ENCODE results near the gene EXOC4. TPM values are rescaled to one million over a fixed set of nuclear protein-coding genes. Genes with fewer than 3 reads are reported as not detected.

The EXOC4 gene
- total RNA-seq, 1 donor from 2014 or later = 67.7 TPM

DNA sequence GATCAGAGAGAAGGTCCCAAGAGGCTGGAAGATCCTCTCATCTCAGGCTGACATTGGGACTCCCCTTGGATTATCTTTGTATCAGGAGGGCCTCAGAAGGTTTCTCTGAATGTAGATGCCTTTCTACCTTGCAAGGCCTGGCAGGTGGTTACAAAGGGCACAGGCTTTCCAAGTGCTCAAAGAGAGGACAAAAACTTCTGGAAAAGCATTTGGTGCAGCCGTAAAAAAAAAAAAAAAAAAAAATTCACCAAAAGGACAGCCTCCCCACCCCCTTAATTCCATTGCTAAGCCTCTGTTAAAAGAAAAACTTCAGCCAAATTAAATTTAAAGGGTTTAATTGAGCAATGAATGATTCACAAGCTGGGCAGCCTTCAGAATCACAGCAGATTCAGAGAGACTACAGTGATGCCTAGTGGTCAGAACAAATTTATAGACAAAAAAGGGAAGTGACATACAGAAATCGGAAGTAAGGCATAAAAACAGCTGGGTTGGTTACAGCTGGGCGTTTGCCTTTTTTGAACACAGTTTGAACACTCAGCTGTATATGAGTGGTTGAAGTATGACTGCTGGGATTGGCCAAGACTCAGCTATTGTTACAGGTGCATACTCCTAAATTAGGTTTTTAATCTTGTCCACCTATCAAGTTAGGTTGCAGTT lies 831.7 kb downstream of the EXOC4 start:
- Mint-ChIP-seq H3K9me3 (ENCODE audit: low read depth) (peaks cover 22% of the 10 kb centered on the region), H3K27me3 (ENCODE audit: low read depth) (no peaks in the 10 kb centered on the region), H3K4me1 (ENCODE audit: low read depth) (no peaks in the 10 kb centered on the region), H3K4me3 (ENCODE audit: unreplicated experiment) (no peak overlapping the region), H3K36me3 (ENCODE audit: low read depth) (peaks cover 3% of the 10 kb centered on the region), H3K27ac (ENCODE audit: unreplicated experiment) (no peak overlapping the region)
- TF ChIP-seq, protein P1, sequence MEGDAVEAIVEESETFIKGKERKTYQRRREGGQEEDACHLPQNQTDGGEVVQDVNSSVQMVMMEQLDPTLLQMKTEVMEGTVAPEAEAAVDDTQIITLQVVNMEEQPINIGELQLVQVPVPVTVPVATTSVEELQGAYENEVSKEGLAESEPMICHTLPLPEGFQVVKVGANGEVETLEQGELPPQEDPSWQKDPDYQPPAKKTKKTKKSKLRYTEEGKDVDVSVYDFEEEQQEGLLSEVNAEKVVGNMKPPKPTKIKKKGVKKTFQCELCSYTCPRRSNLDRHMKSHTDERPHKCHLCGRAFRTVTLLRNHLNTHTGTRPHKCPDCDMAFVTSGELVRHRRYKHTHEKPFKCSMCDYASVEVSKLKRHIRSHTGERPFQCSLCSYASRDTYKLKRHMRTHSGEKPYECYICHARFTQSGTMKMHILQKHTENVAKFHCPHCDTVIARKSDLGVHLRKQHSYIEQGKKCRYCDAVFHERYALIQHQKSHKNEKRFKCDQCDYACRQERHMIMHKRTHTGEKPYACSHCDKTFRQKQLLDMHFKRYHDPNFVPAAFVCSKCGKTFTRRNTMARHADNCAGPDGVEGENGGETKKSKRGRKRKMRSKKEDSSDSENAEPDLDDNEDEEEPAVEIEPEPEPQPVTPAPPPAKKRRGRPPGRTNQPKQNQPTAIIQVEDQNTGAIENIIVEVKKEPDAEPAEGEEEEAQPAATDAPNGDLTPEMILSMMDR (IDR thresholded peaks at IDR 0.05) = no peak
- no peak for DNase-seq (ENCODE audit: low spot score)

DNA sequence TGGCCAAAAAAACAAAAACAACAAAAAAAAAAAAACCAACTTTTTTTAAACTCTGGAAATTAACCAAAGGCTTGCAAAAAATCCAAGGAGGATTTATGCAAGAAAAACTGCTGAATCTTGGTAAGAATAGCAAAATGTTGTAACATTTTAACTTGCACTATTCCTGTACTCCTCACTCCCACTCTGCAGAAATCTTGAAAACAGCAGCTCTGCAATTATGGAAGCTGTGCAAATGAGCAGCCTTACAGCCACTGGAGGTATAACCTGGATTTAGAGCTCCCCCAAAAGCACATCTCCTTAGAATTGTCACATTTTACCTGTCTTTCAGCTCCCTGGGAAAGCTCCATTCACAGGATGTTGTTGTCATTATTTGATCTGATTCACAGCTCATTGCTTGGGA lies 832.4 kb downstream of the EXOC4 start:
- peaks cover 29% of the 10 kb centered on the region for H3K9me3 Mint-ChIP-seq (ENCODE audit: low read depth)
- H3K27me3 Mint-ChIP-seq (ENCODE audit: low read depth) = no peaks in the 10 kb centered on the region
- H3K36me3 Mint-ChIP-seq (ENCODE audit: low read depth) = peaks cover 5% of the 10 kb centered on the region
- DNase-seq (ENCODE audit: low spot score) = no peak
- H3K4me1 Mint-ChIP-seq (ENCODE audit: low read depth) = no peaks in the 10 kb centered on the region
- TF ChIP-seq, protein P1 (IDR thresholded peaks at IDR 0.05) = no peak
- H3K27ac Mint-ChIP-seq (ENCODE audit: unreplicated experiment) = no peak overlapping the region
- H3K4me3 Mint-ChIP-seq (ENCODE audit: unreplicated experiment) = no peak overlapping the region

DNA sequence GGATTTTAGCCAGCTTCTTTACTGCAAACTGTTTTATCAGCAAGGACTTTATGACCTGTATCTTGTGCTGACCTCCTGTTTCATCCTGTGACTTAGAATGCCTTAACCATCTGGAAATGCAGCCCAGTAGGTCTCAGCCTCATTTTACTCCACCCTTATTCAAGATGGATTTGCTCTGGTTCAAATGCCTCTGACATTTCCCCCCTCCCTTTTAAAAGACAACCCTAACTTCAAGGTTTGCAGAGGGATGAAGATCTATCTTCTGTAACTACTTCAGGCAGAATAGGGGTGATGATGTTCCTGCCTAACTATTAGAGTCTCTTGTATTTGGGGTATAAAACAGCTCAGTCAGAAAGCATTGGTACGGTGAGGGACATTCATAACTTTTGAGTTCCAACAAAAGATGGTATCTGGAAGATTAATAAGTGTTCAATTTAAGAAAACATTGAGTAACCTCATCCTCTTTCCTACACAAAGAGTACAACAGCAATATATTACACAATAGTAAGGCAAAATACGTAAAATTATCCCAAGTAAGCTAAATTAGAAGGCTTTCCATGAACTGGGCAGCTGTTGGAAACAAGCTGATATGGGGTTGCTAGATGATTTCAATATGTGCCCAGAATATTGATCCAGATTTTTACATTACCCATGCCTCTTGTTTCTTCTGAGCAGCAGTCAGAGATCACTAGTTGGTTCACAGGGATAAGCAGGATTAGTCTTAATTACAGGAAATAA lies 834.3 kb downstream of the EXOC4 start:
- Mint-ChIP-seq H3K27ac (ENCODE audit: unreplicated experiment) (no peak overlapping the region), H3K27me3 (ENCODE audit: low read depth) (no peaks in the 10 kb centered on the region), H3K4me3 (ENCODE audit: unreplicated experiment) (no peak overlapping the region), H3K4me1 (ENCODE audit: low read depth) (no peaks in the 10 kb centered on the region), H3K36me3 (ENCODE audit: low read depth) (peaks cover 5% of the 10 kb centered on the region), H3K9me3 (ENCODE audit: low read depth) (peaks cover 36% of the 10 kb centered on the region)
- TF ChIP-seq, protein P1 (IDR thresholded peaks at IDR 0.05) = no peak
- no peak for DNase-seq (ENCODE audit: low spot score)

DNA sequence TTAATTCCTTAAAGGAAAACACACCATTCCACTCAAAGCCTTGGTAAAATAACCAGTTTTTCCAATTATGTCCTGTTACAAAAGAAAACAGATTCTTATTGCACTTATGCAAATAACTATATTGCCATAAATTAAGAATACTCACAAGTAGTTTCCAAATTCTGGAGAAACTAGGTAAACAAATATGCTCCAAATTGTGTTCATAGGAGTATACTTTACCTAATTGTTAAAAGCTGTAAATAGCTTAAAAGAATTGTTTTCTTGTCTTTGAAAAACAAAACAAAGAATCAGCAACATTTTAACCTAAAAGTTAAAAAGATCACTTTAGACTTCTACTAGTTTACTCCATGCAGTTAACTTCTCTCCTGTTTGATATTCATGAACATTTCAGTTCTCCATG lies 835.3 kb downstream of the EXOC4 start:
- H3K36me3 Mint-ChIP-seq (ENCODE audit: low read depth) = peaks cover 5% of the 10 kb centered on the region
- no peaks in the 10 kb centered on the region for H3K4me1 Mint-ChIP-seq (ENCODE audit: low read depth)
- TF ChIP-seq, protein P1 (IDR thresholded peaks at IDR 0.05) = no peak
- H3K4me3 Mint-ChIP-seq (ENCODE audit: unreplicated experiment) = no peak overlapping the region
- no peak overlapping the region for H3K27ac Mint-ChIP-seq (ENCODE audit: unreplicated experiment)
- no peak for DNase-seq (ENCODE audit: low spot score)
- H3K27me3 Mint-ChIP-seq (ENCODE audit: low read depth) = no peaks in the 10 kb centered on the region
- H3K9me3 Mint-ChIP-seq (ENCODE audit: low read depth) = peaks cover 43% of the 10 kb centered on the region

DNA sequence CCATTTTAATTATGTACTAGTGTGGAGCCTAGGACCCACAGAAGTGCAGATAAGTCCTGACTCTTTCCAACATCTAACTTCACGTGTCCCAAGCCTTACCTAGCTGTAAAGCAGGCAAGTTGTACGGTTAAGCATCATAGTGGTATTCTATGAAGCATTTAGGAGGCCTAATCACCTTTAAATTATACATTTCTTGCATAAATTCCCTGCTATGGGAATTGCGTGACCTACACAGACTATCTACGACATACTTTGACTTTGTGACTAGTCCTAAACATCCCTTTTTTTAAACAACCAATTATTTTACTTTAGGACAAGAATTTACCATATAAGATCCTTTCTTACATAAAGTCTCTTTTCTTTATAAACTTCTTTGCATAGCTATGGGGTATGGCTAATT lies 836.6 kb downstream of the EXOC4 start:
- TF ChIP-seq, protein P1 (IDR thresholded peaks at IDR 0.05) = no peak
- H3K4me3 Mint-ChIP-seq (ENCODE audit: unreplicated experiment) = no peak overlapping the region
- peaks cover 5% of the 10 kb centered on the region for H3K36me3 Mint-ChIP-seq (ENCODE audit: low read depth)
- no peak overlapping the region for H3K27ac Mint-ChIP-seq (ENCODE audit: unreplicated experiment)
- no peak for DNase-seq (ENCODE audit: low spot score)
- H3K4me1 Mint-ChIP-seq (ENCODE audit: low read depth) = no peaks in the 10 kb centered on the region
- H3K9me3 Mint-ChIP-seq (ENCODE audit: low read depth) = peaks cover 54% of the 10 kb centered on the region
- no peaks in the 10 kb centered on the region for H3K27me3 Mint-ChIP-seq (ENCODE audit: low read depth)

All from chondrocyte (in vitro differentiated cells).